GM21529 (cell line): ENCODE results near the gene TEX261.
"Not testable (repeated sequence)": the region's sequence is repeated elsewhere in the genome, so short reads cannot be mapped to it uniquely, and the experiment has no call there.

Source experiments
- ATAC-seq: cut with Tn5 transposase; IDR thresholded peaks from one replicate; pipeline ENCODE4 v1.9.1; 2021; ENCODE audit not compliant: unreplicated experiment

TEX261 gene

GRCh38 chr2:70994699-70995425 lies at the start of gene TEX261:
Gene TEX261 (minus strand): TSS chr2:70994873. CDS start chr2:70994757, 116 bp downstream.
- peak; percentile 95 for ATAC-seq

- ATAC-seq: no peak
Observed at GRCh38 chr2:71043531-71044407, 49.1 kb upstream of the TEX261 start.

DNA sequence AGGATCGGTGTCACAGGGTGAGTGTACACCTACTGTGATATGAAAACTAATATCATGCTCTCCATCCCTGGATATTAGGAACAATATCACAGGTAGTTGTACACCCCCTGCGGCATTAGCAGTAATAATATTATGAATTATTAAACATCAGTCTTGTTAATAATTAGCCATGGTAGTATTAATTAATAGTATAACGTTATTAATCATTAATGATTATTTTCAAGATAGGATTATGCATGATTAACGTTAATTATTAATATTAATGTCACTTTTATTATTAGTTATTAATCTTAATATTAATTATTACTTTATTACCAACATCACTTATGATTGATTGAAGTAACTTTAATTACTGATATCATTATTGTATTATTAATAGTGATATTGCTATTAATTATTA lies 47.6 kb upstream of the TEX261 start:
- no peak for ATAC-seq

- not testable (repeated sequence) for ATAC-seq
Observed at GRCh38 chr2:71036296-71036695, 41.6 kb upstream of the TEX261 start.

DNA sequence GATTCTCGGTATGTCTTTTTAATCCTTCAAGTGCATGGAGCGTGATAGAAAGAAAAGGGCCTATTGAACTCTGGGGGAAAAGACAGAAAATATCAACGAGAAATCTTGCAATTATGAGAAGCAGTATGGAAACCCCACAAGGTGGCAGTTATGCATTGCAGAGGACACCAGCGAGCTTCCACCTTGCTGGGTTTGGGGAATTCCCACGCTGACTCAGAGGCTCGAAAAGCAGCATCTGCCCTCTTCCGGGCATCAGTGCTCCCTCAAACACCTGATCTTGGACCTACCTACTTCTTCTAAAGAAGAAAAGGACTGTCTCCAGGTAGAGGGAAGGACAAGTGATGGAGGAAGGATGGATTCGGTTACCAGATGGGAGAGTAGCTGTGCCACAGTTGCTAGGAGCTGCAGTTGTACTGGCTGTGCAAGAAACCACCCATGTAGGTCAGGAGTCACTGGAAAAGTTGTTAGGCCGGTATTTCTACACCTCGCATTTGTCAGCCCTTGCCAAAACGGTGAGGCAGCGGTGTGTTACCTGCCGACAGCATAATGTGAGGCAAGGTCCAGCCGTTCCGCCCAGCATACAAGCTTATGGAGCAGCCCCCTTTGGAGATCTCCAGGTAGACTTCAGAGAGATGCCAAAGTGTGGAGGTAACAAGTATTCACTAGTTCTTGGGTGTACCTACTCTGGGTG lies 29.0 kb upstream of the TEX261 start:
- not testable (repeated sequence) for ATAC-seq

DNA sequence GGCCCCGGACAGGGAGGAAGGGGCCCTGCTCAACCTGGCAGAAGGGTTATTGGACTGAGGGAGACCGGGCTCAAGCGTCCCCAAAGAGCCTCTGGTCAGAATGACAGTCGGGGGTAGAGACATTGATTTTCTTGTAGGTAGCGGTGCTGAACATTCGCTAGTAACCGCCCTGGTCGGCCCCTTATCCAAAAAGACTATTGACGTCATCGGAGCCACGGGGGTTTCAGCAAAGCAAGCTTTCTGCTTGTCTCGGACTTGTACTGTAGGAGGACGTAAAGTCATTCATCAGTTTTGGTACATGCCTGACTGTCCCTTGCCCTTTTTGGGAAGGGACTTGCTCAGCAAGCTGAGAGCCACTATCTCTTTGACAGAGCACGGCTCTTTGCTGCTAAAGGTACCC lies 26.7 kb upstream of the TEX261 start:
- ATAC-seq: not testable (repeated sequence)

DNA sequence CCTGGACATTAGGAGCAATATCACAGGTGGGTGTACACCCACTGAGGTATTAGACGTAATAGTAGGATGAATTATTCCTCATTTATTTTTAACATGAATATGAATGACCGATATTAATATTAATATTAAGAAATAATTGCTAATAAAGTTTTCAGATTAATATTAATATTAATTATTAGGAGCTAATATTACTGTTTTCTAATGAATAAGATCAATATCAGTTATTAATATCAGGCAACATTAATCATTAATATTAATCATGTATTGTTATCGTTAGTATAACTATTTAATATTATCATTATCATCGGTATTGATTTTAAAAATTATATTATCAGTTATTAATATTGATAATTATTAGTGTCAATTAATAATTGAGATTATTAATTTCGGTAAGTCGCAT lies 25.3 kb upstream of the TEX261 start:
- not testable (repeated sequence) for ATAC-seq

- no peak for ATAC-seq
Observed at GRCh38 chr2:71018625-71019024, 24.0 kb upstream of the TEX261 start.

DNA sequence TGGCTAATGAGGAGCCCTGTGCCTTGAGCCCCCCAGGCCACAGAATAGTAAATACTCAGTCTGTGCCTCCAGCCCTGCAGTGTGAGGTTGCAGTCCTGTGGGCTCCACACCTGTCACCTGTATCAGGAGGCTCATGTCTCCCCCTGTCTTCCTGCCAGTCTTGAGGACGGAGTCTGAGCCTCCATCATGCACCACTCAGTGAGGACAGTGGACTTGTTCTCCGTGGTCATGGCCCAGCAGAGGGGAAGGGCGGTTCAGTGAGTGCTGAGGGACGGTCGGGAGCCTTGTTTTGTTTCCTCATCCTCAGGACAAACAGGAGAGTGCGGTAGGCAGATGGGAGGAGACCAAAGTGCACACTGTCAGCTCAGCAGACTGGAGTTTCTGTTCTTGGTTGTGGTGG lies 17.1 kb upstream of the TEX261 start:
- ATAC-seq: not testable (repeated sequence)

GRCh38 chr2:71008342-71008741 lies 13.7 kb upstream of the TEX261 start:
- ATAC-seq: no peak

DNA sequence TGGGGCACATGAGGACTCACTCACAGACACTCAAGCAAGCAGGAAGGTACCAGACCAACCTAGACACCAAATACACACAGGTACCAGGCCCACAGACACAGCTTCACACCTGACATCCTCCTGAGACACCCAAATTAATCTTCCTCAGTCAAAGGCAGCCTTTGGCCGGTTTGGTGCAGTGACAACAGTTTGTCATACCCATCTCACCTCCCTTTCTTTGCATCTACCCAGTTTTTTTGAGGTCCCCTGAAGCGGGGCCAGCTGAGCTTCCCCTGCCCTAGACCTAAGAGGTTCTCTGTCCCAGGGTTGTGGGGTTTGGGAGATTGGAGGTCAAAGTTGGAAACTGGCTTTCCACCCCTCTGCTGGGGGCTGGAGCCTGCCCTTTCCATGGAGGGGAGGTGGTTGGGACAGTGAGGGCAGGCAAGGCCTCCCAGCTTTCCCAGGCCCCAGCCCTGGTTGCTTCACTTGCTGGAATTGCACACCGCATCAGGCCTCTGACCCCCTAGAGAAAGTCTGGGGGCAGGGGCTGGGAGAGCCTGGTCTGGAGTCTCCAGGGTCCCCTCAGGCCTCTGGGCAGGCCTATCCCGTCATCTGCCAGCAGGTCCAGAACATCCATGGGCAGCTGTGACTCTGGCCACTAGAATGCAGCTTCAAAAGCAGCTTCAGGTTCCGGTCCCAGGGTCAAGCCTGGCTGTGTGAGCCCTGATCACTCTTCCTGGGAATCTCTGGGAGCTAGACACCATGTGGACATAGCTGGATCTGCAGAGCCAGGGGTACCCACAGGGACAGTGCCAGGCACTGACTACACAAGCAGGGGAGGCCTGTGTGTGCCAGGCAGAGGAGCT lies 12.5 kb upstream of the TEX261 start:
- ATAC-seq: no peak

- ATAC-seq: no peak
Observed at GRCh38 chr2:71006323-71006722, 11.7 kb upstream of the TEX261 start.

- no peak for ATAC-seq
Observed at GRCh38 chr2:71005271-71006202, 10.9 kb upstream of the TEX261 start.

GRCh38 chr2:71004857-71005256 lies 10.2 kb upstream of the TEX261 start:
- ATAC-seq: no peak

DNA sequence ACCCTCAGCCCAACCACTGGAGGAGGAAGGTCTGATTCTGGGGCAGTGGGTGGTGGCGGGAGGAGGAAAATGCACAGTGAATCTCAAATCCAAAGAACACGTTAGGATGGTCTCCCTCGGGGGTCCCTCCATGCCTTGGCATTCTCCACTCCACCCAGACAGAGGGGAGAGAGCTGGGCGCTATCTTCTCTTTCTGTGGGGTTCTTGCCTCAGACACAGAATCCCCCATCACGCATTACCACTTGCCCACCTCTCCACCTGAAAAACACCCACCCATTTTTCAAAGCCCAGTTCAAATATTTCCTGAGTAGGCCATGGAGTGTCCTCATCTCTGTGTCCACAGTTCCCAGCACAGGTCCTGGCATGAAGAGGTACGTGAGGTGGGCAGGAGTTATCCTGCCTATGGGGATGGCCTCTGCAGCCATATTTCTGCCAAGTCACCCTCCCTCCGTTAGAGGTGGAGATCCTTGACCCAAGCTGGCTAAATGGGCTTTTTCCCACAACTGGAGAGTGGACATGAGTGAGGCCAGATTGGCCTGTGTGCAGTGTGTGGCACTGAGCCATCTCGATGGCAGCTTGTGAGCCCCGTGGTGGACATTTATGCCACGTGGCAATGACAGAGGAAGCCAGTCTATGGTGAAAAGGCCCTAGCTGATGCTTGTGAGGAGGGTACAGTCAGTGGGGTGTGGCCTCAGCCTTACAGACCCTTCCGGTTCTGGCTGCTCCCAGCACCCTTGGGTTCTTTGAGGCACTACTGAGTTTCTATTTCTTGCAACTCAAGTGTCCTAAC lies 9.5 kb upstream of the TEX261 start:
- ATAC-seq: no peak

DNA sequence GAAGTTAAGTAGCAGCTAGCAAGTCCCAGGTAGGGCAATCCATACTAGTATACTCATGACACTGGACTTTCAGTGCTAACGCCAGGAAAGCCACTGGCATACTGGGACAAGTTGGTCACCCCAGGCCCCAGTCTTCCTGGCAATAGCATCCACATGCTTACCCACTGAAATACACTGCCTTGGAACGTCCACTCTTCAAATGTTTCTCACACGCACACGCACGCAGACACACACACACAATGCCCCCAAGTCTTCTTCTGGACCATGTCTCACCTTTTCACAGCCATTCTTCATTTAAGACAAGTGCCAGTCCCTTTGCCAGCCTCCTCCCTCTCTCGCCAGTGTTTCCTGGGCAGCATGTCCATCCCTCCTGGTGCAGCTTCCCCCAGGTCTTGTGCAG lies 8.7 kb upstream of the TEX261 start:
- ATAC-seq: no peak

DNA sequence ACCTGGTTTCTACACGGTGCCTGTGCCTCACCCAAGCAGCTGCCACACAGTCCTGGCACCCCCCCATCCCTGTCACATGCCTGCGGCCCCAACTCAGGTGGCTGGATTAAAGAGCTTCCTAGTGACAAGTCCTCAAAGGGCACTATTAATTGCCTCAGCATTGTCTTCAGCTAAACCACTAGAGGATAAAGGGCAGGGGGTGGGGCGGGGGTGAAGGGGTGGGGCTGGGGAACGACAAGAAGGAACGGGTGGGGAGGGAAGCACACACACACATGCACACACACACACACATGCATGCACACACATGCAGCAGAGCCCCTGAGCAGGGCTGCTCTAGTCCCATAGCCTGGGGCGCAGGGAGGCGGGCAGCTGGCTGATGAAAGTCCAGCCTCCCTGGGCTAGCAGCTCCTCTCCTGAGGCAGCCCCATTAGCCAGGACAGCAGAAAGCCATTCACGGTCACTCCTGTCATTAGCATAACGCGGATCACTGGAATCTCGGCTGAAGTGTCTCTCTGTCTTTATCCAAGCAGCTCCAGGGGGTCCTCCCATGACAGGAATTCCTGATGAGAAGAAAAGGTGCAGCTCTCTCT lies 7.4 kb upstream of the TEX261 start:
- no peak for ATAC-seq

DNA sequence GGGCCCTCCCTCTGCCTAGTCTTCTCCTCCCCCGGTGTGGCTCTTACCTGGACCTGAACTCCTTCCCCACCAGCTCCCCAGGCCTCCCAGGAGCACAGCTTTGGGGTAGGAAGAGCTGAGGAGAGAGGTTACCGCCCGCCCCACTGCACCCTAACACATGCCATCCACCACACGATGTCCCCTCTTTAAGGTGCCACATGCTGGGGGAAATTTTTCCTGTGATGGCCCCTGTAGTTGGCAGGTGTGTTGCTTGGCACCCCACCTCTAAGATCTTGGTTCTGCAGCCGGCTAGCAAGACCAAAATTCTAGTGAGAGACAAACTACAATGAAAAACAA lies 6.9 kb upstream of the TEX261 start:
- ATAC-seq: no peak
